ENCODE data around the gene LIN52. TPM values are rescaled to one million over a fixed set of nuclear protein-coding genes. Genes with fewer than 3 reads are reported as not detected.

LIN52 gene
- total RNA-seq, 1 experiment from 2014 or later, result 9.5 TPM

GRCh38 chr14:74155749-74156148 is 71.0 kb downstream of the LIN52 start:
- Mint-ChIP-seq H3K27me3 (ENCODE audit: insufficient read depth, unreplicated experiment) (no peaks in the 10 kb centered on the region), H3K9me3 (ENCODE audit: unreplicated experiment) (no peaks in the 10 kb centered on the region), H3K4me1 (ENCODE audit: insufficient read depth, unreplicated experiment) (no peaks in the 10 kb centered on the region), H3K4me3 (ENCODE audit: unreplicated experiment) (no peak overlapping the region), H3K36me3 (ENCODE audit: insufficient read depth, unreplicated experiment) (peaks cover 8% of the 10 kb centered on the region), H3K27ac (ENCODE audit: low read depth, unreplicated experiment) (no peak overlapping the region)
- no TSS peak for BruUV-seq (replicated peaks)
- CTCF ChIA-PET, result interaction anchor here (0.6 kb wide), 1 partner anchor 584 kb away, joined by 3 read pairs; no protein-coding TSS in a partner anchor
- POLR2A ChIA-PET, result no interaction called here
- DNase-seq (ENCODE audit: unreplicated experiment), result no peak
- intact Hi-C loops (cut with micrococcal nuclease), result no loop called here
- no peak for TF ChIP-seq CTCF (IDR thresholded peaks at IDR 0.05; ENCODE audit: unreplicated experiment)

GRCh38 chr14:74160763-74161162 is 76.0 kb downstream of the LIN52 start:
- H3K27me3 Mint-ChIP-seq (ENCODE audit: insufficient read depth, unreplicated experiment), result no peaks in the 10 kb centered on the region
- H3K36me3 Mint-ChIP-seq (ENCODE audit: insufficient read depth, unreplicated experiment), result peaks cover 19% of the 10 kb centered on the region
- POLR2A ChIA-PET, result no interaction called here
- no peak overlapping the region for H3K27ac Mint-ChIP-seq (ENCODE audit: low read depth, unreplicated experiment)
- no TSS peak for BruUV-seq (replicated peaks)
- DNase-seq (ENCODE audit: unreplicated experiment), result no peak
- intact Hi-C loops (cut with micrococcal nuclease), result no loop called here
- no peak overlapping the region for H3K4me3 Mint-ChIP-seq (ENCODE audit: unreplicated experiment)
- no peaks in the 10 kb centered on the region for H3K4me1 Mint-ChIP-seq (ENCODE audit: insufficient read depth, unreplicated experiment)
- no peaks in the 10 kb centered on the region for H3K9me3 Mint-ChIP-seq (ENCODE audit: unreplicated experiment)
- no peak for TF ChIP-seq CTCF (IDR thresholded peaks at IDR 0.05; ENCODE audit: unreplicated experiment)
- CTCF ChIA-PET, result no interaction called here

GRCh38 chr14:74161526-74162158 is 76.9 kb downstream of the LIN52 start:
- ChIA-PET CTCF (interaction anchor here (0.6 kb wide), 1 partner anchor 1170 kb away, joined by 3 read pairs; no protein-coding TSS in a partner anchor), POLR2A (no interaction called here)
- no peaks in the 10 kb centered on the region for H3K4me1 Mint-ChIP-seq (ENCODE audit: insufficient read depth, unreplicated experiment)
- H3K9me3 Mint-ChIP-seq (ENCODE audit: unreplicated experiment), result no peaks in the 10 kb centered on the region
- no peak overlapping the region for H3K4me3 Mint-ChIP-seq (ENCODE audit: unreplicated experiment)
- H3K36me3 Mint-ChIP-seq (ENCODE audit: insufficient read depth, unreplicated experiment), result peaks cover 19% of the 10 kb centered on the region
- no TSS peak for BruUV-seq (replicated peaks)
- intact Hi-C loops (cut with micrococcal nuclease), result no loop called here
- no peaks in the 10 kb centered on the region for H3K27me3 Mint-ChIP-seq (ENCODE audit: insufficient read depth, unreplicated experiment)
- TF ChIP-seq CTCF (IDR thresholded peaks at IDR 0.05; ENCODE audit: unreplicated experiment), result no peak
- DNase-seq (ENCODE audit: unreplicated experiment), result no peak
- no peak overlapping the region for H3K27ac Mint-ChIP-seq (ENCODE audit: low read depth, unreplicated experiment)

- ChIA-PET CTCF (no interaction called here), POLR2A (no interaction called here)
- H3K27me3 Mint-ChIP-seq (ENCODE audit: insufficient read depth, unreplicated experiment), result no peaks in the 10 kb centered on the region
- intact Hi-C loops (cut with micrococcal nuclease), result no loop called here
- H3K27ac Mint-ChIP-seq (ENCODE audit: low read depth, unreplicated experiment), result no peak overlapping the region
- DNase-seq (ENCODE audit: unreplicated experiment), result no peak
- H3K4me3 Mint-ChIP-seq (ENCODE audit: unreplicated experiment), result no peak overlapping the region
- H3K4me1 Mint-ChIP-seq (ENCODE audit: insufficient read depth, unreplicated experiment), result no peaks in the 10 kb centered on the region
- H3K9me3 Mint-ChIP-seq (ENCODE audit: unreplicated experiment), result no peaks in the 10 kb centered on the region
- BruUV-seq (replicated peaks), result no TSS peak
- peaks cover 4% of the 10 kb centered on the region for H3K36me3 Mint-ChIP-seq (ENCODE audit: insufficient read depth, unreplicated experiment)
- no peak for TF ChIP-seq CTCF (IDR thresholded peaks at IDR 0.05; ENCODE audit: unreplicated experiment)
Observed at GRCh38 chr14:74169906-74170305, 85.2 kb downstream of the LIN52 start.

Measured in MCF 10A (cell line).